Panc1 (cell line): ENCODE data around the gene INSYN2B.

Source experiments
- CTCF ChIP-seq: fragments of 450-650 bp; IDR thresholded peaks from 2 replicates; pipeline ENCODE4 v1.5.1; 2017; ENCODE audit warnings: mild to moderate bottlenecking
- POLR2AphosphoS5 ChIP-seq: IDR thresholded peaks from 2 replicates; pipeline ENCODE4 v1.6.1; 2012; ENCODE audit warnings: mild to moderate bottlenecking, low read depth, low read length, moderate library complexity
- REST ChIP-seq, 2 experiments: IDR thresholded peaks; 2 replicates each; pipeline ENCODE4 v1.6.1; 2011 to 2012; ENCODE audit warnings: low read depth in 2 of 2, control low read depth in 1 of 2, low read length in 1 of 2, mild to moderate bottlenecking in 1 of 2, moderate library complexity in 1 of 2; ENCODE audit not compliant: insufficient read depth in 1 of 2
- SIN3A ChIP-seq: IDR thresholded peaks from 2 replicates; pipeline ENCODE4 v1.6.1; 2012; ENCODE audit warnings: low read depth, mild to moderate bottlenecking, low read length, moderate library complexity, borderline replicate concordance; ENCODE audit not compliant: insufficient read depth
- TCF7L2 ChIP-seq: IDR thresholded peaks from 2 replicates; pipeline ENCODE4 v1.6.1; 2011; ENCODE audit warnings: mild to moderate bottlenecking, low read depth, low read length, inconsistent platforms

- TF ChIP-seq CTCF (no peak), REST (IDR thresholded peaks at IDR 0.05; ENCODE audit: insufficient read depth in 1 of 2, low read depth in 2 of 2, low read length in 1 of 2) (no peak), SIN3A (no peak), POLR2AphosphoS5 (no peak), TCF7L2 (no peak)
Measured at GRCh38 chr5:169939731-169940130, 40.6 kb downstream of the INSYN2B start.
